ENCODE results near the gene ADGRG3. TPM values are rescaled to one million over a fixed set of nuclear protein-coding genes. Genes with fewer than 3 reads are reported as not detected.
A peak's percentile ranks its signal among the peaks of the same experiment; 100 is the strongest.

The ADGRG3 gene
- total RNA-seq, 4 donors from 2014 or later = 1.0 to 3.2 (median 2.5) TPM; not detected in 1

DNA sequence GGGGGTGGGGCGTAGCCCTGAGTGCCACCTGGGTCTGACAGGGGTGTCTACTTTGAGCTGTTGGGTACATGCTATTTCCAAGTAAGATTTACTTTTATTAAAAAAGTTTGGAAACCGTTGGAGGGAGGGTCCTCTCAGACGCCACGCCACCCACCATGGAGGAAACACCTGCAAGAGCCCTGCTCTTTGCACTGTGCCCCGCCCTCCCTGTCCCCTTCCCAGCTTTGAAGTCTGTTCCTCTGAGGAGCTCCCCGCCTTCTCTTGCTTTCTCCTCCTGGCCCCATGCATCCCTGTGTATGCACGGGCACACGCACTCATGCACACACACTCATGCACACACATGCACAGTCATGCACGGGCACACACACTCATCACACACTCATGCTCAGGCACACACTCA, 24.2 kb upstream of the ADGRG3 start:
- H3K27ac ChIP-seq = no peak overlapping the region
- DNase-seq = no peak
- intact Hi-C loops (cut with DNase I; ENCODE audit: low total_unique reads) = loop anchor here (10.0 kb wide), 1 partner anchor 49 kb away; no protein-coding TSS in a partner anchor
- no peaks in the 10 kb centered on the region for H3K4me1 ChIP-seq
- H3K27me3 ChIP-seq = no peaks in the 10 kb centered on the region
- no peaks in the 10 kb centered on the region for H3K36me3 ChIP-seq
- no peak for TF ChIP-seq POLR2A (IDR thresholded peaks at IDR 0.05)
- TF ChIP-seq, protein P1, sequence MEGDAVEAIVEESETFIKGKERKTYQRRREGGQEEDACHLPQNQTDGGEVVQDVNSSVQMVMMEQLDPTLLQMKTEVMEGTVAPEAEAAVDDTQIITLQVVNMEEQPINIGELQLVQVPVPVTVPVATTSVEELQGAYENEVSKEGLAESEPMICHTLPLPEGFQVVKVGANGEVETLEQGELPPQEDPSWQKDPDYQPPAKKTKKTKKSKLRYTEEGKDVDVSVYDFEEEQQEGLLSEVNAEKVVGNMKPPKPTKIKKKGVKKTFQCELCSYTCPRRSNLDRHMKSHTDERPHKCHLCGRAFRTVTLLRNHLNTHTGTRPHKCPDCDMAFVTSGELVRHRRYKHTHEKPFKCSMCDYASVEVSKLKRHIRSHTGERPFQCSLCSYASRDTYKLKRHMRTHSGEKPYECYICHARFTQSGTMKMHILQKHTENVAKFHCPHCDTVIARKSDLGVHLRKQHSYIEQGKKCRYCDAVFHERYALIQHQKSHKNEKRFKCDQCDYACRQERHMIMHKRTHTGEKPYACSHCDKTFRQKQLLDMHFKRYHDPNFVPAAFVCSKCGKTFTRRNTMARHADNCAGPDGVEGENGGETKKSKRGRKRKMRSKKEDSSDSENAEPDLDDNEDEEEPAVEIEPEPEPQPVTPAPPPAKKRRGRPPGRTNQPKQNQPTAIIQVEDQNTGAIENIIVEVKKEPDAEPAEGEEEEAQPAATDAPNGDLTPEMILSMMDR (IDR thresholded peaks at IDR 0.05) = no peak
- H3K9me3 ChIP-seq = no peaks in the 10 kb centered on the region
- no peak overlapping the region for H3K4me3 ChIP-seq

DNA sequence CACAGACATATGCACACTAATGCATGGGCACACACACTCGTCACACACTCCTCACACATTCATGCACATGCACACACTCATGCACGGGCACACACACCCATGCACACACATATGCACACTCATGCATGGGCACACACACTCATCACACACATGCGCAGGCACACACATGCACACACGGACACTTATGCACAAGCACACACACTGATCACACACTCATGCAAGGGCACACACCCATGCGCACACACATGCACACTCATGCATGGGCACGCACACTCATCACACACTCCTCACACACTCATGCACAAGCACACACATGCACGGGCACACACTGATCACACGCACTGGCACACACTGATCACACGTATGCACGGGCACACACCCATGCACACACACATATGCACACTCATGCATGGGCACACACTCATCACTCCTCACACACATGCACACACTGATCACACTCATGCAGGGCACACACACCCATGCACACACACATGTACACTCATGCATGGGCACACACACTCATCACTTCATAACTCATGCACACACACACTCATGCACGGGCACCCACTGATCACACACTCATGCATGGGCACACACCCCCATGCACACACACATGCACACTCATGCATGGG, 23.6 kb upstream of the ADGRG3 start:
- intact Hi-C loops (cut with DNase I; ENCODE audit: low total_unique reads) = loop anchor here (10.0 kb wide), 1 partner anchor 50 kb away; no protein-coding TSS in a partner anchor
- DNase-seq = no peak
- no peak overlapping the region for H3K4me3 ChIP-seq
- no peaks in the 10 kb centered on the region for H3K36me3 ChIP-seq
- no peak overlapping the region for H3K27ac ChIP-seq
- no peaks in the 10 kb centered on the region for H3K27me3 ChIP-seq
- H3K4me1 ChIP-seq = no peaks in the 10 kb centered on the region
- TF ChIP-seq, protein P1 (IDR thresholded peaks at IDR 0.05) = no peak
- no peak for TF ChIP-seq POLR2A (IDR thresholded peaks at IDR 0.05)
- H3K9me3 ChIP-seq = no peaks in the 10 kb centered on the region

DNA sequence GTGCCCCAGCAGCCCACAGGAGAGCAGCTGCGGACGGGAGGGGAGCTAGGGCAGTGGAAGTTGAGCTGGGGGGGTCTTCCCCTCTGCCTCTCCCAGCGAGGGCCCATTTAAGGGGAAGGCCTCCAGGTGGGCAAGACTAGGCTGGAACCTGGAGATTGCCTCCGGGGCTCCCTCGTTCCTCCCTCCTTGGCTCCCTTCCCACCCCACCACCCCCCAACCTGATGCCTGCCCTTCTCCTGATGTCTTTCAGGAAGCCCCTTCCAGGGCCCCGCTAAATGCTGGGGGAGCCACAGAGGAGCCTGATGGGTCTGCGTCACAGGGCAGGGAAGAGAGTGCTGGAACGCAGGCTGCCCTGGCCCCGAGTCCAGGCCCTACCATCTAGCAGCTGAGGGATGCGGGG, 22.9 kb upstream of the ADGRG3 start:
- Histone ChIP-seq H3K4me3 (no peak overlapping the region), H3K27me3 (no peaks in the 10 kb centered on the region), H3K27ac (peak overlapping the region; percentile 63 to 75), H3K4me1 (no peaks in the 10 kb centered on the region), H3K9me3 (no peaks in the 10 kb centered on the region), H3K36me3 (no peaks in the 10 kb centered on the region)
- intact Hi-C loops (cut with DNase I; ENCODE audit: low total_unique reads) = loop anchor here (10.0 kb wide), 1 partner anchor 50 kb away; no protein-coding TSS in a partner anchor
- TF ChIP-seq, protein P1 (IDR thresholded peaks at IDR 0.05) = no peak
- no peak for TF ChIP-seq POLR2A (IDR thresholded peaks at IDR 0.05)
- DNase-seq = no peak

DNA sequence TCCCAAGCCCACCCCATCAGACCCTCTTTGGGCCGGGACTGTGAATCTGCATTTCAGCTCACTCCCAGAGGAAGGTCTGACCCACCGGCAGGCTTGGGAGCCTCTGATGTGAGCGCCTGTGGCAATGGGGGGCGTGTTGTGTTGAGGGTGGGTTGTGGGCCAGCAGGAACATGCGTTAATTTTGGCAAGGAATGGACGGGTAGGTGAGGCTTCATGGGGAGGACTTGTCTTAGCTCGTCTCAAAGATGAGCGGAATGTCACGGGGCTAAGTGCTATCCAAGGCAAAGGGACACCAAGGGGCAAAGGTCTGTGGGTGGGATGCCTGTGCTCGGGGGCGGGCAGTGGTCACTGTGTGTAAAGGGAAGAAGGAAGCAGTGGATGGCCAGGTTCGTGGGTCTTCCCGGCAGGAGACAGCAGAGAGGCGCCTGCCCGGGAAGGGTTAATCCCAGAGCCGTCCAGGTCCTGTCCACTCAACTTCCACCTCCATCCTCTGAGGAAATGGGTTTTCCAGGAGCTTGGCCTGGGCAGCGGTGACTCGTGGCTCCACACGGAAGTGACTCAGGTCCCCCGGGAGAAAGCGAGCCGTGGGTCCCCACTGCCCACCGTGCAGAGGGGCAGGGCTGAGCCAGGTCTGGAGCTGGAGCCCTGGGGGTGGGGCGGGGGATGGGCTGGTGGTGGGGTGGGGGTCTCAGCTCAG, 22.3 kb upstream of the ADGRG3 start:
- TF ChIP-seq POLR2A (IDR thresholded peaks at IDR 0.05) = no peak
- TF ChIP-seq, protein P1 (IDR thresholded peaks at IDR 0.05) = no peak
- intact Hi-C loops (cut with DNase I; ENCODE audit: low total_unique reads) = loop anchor here (10.0 kb wide), 1 partner anchor 51 kb away; no protein-coding TSS in a partner anchor
- Histone ChIP-seq H3K27ac (peak overlapping the region; percentile 63 to 75), H3K27me3 (no peaks in the 10 kb centered on the region), H3K4me1 (no peaks in the 10 kb centered on the region), H3K4me3 (no peak overlapping the region), H3K9me3 (no peaks in the 10 kb centered on the region), H3K36me3 (no peaks in the 10 kb centered on the region)
- peak in 1 of 2 donors; percentile 66 for DNase-seq
